Fibroblast of gingiva (primary cell): ENCODE measurements around the gene LRRC75B.

ENCODE experiments used
- DNase-seq: peaks from one replicate; pipeline ENCODE4 v3.0.0-alpha.2; 2011; ENCODE audit warnings: low read depth

Gene LRRC75B

GRCh38 chr22:24587251-24587650, 5.6 kb downstream of the LRRC75B start:
- DNase-seq, result no peak

- DNase-seq, result no peak
Observed at GRCh38 chr22:24585927-24586546, 6.8 kb downstream of the LRRC75B start.

DNA sequence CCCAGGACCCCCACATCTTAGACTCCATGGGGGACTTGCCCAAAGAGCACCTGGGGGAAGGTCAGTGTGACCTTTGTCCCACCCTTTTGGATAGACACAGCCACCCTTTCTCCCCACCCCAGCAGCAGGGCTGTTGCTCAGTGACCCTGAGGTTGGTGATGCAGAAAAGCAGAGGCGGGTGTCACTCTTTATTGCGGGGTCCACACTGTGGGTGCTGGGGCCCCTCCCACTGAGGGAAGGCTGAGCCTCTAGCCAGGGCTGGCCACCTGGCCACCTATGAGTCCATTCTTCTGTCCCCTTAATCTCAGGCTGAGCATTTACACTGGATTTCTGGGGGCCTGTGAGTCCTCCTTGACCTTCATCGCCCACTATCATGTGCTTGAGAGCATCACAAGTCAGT, 7.4 kb downstream of the LRRC75B start:
- no peak for DNase-seq

DNA sequence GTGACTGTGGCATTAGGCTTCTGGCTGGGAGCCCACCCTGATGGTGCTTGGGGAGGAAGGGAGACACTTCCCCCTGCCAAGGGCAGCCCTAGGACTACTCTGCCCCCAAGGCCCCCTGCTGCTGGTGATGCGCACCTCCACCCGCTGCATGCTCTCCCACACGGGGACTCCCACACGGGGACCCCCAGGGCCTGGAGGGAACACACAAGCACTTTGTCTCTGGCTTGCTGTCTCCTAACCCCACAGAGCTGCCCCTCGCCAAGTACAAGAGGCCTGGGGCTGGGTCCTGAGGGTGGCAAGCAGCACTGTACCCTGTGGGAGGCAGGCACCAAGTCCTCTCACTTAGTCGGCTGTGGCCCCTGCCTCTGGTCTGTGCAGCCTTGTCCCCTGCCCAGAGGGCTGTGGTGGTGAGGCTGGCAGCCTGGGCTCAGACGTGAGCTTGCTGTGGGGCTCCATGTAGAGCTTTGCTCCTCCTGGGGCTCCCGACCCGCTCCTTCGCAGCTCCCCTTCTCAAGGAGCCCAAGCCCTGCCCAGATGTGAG, 7.9 kb downstream of the LRRC75B start:
- DNase-seq, result no peak

DNA sequence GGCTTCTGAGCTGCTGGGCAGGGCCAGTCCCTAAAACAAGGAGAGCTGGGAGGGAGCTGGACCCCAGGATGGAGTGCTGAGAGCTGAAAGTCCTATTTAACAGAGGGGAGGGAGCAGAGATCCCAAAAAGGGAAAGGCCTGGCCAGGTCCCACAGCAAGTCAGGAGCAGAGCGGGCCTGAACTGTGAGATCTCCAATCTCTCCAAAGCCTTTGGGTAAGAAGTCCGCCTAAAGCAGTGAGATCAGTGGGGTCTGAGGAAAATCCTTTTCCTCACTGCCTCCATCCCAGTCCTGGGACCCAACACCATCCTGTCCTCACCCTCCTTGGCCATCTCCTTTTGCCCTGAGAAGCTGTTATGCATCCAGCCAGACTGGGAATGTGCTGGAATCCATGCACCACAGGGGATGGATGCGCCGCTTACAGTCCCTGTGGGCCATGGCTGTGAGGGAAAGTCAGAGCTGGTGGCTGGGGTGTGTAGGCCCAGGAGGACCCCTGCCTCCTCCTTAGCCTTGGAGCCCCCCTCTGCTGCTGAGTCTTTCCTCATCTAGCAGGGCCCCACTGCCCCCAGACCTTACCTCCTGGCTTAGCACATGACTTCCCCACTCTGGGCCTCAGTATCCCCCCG, 8.6 kb downstream of the LRRC75B start:
- no peak for DNase-seq

GRCh38 chr22:24583221-24584165, 9.4 kb downstream of the LRRC75B start:
- DNase-seq, result no peak

- no peak for DNase-seq
Observed at GRCh38 chr22:24582056-24582814, 10.6 kb downstream of the LRRC75B start.

- peak; percentile 80 for DNase-seq
Observed at GRCh38 chr22:24580276-24580675, 12.6 kb downstream of the LRRC75B start.

DNA sequence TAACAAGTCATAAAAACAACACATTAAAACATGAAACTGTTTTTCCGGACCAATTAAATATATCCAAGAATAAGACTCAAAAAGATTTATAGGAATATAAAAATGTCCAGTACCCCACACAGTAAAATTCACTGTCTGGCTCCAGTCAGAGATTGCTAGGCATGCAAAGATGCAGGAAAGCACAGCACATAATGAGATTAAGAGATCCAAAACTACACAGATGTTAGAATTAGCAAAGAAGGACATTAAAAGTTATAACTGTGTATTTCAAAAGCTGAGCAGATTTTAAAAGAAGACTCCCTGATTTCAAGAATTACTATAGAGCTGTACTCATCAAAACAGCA, 13.6 kb downstream of the LRRC75B start:
- DNase-seq, result no peak

- DNase-seq, result no peak
Observed at GRCh38 chr22:24578355-24579257, 14.3 kb downstream of the LRRC75B start.

DNA sequence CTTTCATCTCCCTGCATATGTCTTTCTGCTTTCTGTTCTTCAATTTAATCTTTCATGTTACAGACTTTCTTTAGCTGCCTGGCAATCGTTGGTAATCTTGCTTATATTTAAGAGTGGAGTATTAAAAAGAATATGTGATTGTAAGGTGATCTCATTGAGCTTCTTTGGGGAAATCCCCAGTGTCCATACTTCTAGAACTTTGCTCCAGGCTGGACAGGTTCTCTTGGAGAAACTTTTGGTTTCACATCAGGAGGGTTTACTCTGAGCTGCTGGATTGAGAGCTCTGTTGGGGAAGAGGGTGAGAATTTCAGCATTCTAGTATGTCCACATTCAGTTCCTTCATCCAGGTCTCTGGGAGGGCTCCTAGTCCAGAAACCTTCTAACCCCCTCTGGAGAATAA, 16.1 kb downstream of the LRRC75B start:
- no peak for DNase-seq

DNA sequence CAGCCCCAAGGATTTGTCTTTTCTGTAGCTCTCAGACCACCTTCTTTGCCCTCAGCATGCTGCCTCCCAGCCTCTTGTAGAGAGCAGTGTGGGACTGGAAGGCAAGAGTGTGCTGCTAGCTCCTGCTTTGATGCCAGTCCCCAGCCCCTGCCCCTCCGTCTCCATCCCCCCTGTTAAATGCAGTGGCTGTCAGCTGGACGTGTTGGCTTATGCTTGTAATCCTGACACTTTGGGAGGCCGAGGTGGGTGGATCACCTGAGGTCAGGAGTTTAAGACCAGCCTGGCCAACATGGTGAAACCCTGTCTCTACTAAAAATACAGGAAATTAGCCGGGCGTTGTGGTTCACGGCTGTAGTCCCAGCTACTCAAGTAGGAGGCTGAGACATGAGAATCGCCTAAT, 21.6 kb downstream of the LRRC75B start:
- DNase-seq, result no peak

DNA sequence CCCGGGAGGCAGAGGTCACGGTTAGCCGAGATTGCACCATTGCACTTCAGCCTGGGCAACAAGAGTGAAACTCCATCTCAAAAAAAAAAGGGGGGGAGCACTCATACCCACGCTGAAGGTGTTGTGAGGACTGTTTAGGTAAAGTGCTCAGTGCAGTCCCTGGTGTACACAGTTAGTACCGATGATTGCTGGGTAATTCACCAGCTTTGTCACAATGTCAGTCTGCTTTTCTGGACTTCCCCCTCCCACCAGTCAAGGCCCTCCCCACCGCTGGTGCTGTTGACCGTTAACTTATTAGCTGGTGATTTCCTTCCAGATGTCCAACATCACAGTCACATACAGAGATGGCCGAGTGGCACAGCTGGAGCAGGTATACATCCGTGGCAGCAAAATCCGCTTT, 25.2 kb downstream of the LRRC75B start:
- no peak for DNase-seq

DNA sequence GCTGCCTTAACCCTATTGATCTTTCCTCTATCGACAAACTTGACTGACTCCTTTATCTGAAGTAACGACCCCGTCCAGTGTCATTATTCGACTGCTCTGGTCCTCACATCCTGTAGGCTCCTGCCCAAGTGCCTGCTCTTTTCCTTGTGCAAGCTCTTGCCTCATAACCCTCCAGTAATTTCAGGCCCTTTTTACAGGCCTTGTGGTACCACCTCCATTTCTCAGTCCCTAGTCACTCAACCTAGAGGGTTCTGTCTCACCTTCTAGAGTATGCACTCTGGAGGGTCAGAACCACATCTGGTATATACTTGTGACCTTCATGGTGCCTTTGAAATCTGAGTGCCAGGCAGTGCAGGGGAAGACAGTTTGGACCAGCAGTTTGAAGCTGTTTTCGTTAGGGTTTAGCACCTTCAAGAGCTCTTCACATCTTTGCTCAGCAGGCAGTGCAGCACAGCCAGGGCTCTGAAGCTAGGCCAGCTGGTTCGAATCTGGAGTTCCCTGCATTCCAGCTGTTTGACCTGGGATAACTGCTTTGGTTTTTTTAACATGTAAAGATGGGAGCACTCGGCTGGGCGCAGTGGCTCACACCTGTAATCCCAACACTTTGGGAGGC, 25.9 kb downstream of the LRRC75B start:
- no peak for DNase-seq

GRCh38 chr22:24565077-24565476, 27.8 kb downstream of the LRRC75B start:
- DNase-seq, result no peak

GRCh38 chr22:24564376-24565058, 28.4 kb downstream of the LRRC75B start:
- DNase-seq, result peak; percentile 67

- DNase-seq, result no peak
Observed at GRCh38 chr22:24563246-24563645, 29.6 kb downstream of the LRRC75B start.

DNA sequence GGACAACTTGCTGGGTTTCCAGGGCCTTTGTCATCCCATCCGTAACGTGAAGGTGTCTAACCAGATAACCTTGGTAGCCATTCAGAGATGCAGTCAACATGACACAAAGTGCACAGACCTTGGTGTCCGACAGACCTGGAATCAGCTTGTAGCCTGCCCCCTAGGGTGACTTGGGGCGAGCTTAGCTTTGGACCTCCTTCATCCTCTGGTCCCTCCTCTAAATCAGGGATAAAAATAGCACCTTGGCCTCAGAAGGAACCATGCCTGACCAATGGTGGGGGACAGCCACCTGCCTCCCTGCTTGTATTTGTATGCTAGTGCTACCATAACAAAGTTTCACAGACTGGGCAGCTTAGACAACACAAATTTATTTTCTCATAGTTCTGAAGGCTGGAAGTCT, 33.4 kb downstream of the LRRC75B start:
- DNase-seq, result no peak

DNA sequence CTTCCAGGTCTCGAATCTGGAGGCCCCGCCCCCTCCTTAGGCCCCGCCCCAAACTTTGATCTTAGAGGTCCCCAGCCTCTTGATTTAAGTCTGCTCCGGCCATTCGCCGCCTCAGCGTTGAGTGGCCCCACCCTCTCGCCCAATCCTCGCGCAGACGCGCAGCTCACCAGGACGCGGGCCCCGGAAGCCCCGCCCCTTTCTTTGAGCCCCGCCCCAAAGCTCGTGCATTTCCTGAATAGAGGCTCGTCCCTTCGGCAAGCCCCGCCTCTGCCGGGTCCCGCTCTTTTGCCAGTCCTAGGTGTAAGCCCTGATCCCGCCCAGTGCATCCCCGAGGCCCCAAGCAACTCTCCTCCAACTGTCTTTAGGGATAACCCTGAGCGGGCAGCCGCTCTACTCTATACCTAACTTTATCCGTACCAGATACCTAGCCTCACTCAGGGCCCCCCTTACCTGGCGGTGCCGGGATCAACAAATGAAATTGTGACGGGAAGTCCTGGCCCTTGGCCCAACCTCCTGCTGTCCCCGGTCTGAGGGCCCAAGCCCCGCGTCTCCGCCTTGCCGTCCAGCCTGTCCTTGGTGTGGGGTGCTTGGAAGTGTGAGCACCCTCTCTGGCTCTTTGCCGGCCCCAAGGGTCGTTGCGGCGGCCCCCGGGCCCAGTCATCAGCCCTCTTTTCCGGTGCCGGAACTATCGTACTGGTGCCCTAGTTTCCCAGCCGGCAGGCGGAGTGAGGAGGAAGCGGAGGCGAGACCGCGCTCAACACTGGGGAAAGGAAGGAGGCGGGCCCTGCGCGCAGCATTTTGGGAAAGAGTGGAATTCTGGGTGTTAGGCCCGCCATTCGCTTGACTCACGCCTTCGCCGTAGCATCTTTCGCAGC, 37.5 kb downstream of the LRRC75B start, which contains the start of gene SNRPD3:
Gene SNRPD3, plus strand, starts transcription at position 835 of the 875 bp plus-strand sequence. CDS start 1,676 bp downstream, outside the sequence.
- peak; percentile 99 for DNase-seq
